G401 (cell line): ENCODE data around the gene MIGA2. TPM values are rescaled to one million over a fixed set of nuclear protein-coding genes. Genes with fewer than 3 reads are reported as not detected.
A peak's percentile ranks its signal among the peaks of the same experiment; 100 is the strongest.
"Not testable (repeated sequence)": the region's sequence is repeated elsewhere in the genome, so short reads cannot be mapped to it uniquely, and the experiment has no call there.

ENCODE experiments used
- DNase-seq: peaks from one replicate; pipeline ENCODE4 v3.0.0-alpha.2; 2015; ENCODE audit warnings: low spot score
- in situ Hi-C: cut with HindIII; loops from 2 replicates; pipeline ENCODE4 v1.10.0; 2016; ENCODE audit warnings: low sequenced_read_pairs, mixed read lengths
- total RNA-seq: library from RNA; depleted of rRNA; stranded (reverse); fragments of >200 nt; shearing (Covaris generic); gene quantifications from 2 replicates; pipeline ENCODE4 v1.2.3, GENCODE V29; 2014; rRNA removed

Gene MIGA2, protein sequence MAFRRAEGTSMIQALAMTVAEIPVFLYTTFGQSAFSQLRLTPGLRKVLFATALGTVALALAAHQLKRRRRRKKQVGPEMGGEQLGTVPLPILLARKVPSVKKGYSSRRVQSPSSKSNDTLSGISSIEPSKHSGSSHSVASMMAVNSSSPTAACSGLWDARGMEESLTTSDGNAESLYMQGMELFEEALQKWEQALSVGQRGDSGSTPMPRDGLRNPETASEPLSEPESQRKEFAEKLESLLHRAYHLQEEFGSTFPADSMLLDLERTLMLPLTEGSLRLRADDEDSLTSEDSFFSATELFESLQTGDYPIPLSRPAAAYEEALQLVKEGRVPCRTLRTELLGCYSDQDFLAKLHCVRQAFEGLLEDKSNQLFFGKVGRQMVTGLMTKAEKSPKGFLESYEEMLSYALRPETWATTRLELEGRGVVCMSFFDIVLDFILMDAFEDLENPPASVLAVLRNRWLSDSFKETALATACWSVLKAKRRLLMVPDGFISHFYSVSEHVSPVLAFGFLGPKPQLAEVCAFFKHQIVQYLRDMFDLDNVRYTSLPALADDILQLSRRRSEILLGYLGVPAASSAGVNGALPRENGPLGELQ
- total RNA-seq, result 7.8 and 20.5 TPM in 2 replicates

DNA sequence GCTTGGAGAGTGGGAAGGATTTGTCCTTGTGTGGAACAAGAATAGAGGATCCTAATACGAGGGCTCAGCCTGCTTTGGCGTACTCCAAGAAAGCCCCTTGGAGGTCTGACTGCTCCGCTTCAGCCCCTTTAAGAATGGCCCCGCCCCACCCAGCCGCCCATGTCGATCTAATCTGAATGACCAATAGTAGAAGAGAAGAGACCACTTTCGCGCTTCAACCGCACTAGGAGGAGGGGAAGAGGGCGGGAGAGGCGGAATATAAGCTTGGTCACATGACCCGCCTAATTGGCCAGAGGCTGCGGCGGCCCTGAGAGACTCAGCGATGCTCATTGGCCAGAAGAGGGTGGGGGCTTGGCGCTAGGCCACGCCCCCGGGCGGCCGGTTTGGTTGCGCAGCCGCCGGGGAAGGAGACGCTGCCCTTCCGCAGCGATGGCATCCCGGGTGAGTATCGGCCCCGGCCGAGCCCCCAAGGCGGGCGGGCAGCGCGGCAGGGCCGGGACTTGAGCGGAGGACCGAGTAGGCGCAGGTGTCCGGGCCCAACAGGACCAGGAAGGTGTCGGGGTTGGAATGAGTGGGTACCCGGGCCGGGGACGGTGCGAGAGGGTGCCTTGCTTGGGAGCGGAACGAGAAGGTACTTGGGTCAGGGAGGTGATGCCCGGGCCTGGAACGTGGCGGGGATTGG is at the start of gene MIGA2:
Gene MIGA2, plus strand, starts transcription at position 386 of the 682 bp plus-strand sequence. CDS start 3,969 bp downstream, outside the sequence.
- peak; percentile 100 for DNase-seq
- in situ Hi-C loops, result no loop called here

DNA sequence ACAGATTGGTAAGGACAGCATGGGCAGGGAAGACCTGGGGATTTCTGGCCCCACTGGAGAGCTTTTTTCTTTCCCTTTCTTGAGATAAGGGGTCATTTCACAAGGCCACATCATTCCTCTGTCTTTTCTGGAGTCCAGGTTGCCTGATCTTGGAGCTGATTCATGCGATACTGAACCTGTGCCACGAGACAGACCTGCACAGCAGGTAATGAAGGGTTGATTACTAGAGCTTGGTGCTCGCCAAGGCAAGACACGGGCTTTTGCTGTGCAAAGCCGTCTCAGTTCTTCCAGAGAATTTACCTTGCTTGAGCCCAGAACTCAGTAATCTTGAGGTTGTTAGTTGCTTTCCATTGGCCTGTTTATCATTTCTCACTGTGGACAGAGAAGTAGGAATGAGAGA is 49.8 kb upstream of the MIGA2 start:
- DNase-seq, result peak; percentile 86
- in situ Hi-C loops, result no loop called here

DNA sequence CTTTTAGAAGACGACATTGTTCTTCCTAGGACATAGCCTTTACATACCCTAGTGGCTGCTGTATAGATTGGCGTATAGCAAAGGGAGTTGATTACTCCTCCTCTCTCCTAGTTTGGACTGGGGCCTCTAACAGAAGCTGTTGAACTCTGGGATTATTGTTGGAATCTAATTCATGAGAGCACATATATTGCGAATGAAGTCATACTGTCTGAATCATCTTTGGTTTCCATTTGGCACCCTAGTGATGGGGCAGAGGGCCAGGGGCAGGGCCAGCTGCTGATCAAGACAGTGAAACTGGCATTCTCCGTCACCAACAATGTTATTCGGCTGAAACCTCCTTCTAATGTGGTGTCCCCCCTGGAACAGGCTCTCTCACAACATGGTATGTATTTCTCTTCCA is 48.6 kb upstream of the MIGA2 start:
- in situ Hi-C loops, result no loop called here
- no peak for DNase-seq

DNA sequence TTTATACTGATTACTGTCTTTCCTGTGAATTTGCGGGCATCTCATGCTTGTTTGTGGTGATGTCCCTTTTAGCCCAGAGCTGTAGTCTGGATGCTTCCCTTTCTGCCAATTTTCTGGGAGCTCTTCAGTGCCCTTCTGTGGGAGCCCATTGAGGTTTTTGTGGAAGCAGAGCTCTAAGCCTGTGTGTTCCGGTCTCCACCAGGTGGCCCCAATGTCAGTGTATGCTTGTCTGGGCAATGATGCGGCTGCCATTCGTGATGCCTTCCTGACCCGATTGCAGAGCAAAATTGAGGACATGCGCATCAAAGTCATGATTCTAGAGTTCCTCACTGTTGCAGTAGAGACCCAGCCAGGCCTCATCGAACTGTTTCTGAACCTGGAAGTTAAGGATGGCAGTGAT is 43.4 kb upstream of the MIGA2 start:
- DNase-seq, result peak; percentile 86
- in situ Hi-C loops, result no loop called here

DNA sequence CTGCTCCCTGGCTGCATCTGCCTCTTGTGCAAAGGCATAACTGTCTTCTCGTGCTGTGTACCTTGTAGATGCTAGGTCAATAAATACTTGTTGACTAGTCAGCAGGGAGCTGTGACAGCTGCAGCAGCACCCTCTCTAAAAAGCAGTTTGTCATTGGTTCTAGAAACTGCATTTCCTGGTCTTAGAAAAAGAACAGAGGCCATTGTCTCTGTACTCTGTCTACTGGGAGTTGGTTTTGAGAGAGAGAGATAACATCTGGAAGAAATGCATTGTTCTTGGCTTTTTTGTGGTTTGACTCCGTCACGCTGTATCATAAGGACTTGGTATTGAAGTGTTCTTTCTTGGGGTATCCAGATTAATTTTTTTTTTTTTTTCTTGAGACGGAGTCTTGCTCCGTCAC is 40.6 kb upstream of the MIGA2 start:
- in situ Hi-C loops, result no loop called here
- no peak for DNase-seq

DNA sequence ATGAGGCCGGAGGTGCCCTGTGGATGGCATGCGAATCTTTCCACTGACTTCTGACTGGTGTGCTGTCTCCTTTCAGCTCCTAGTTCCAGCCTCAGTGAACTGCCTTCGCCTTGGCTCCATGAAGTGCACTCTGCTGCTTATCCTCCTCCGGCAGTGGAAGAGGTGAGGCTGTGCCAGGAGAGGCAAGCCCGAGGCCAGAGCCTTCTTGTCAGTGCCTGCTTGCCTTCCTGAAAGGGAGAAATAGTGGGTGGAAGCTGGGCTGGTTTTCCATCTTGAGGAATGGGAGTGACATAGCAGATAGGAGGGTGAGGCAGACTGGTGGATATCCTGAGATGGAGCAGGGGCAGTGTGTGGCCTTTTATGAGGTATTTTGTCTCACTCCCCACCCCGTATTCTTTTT is 38.0 kb upstream of the MIGA2 start:
- DNase-seq, result no peak
- in situ Hi-C loops, result no loop called here

DNA sequence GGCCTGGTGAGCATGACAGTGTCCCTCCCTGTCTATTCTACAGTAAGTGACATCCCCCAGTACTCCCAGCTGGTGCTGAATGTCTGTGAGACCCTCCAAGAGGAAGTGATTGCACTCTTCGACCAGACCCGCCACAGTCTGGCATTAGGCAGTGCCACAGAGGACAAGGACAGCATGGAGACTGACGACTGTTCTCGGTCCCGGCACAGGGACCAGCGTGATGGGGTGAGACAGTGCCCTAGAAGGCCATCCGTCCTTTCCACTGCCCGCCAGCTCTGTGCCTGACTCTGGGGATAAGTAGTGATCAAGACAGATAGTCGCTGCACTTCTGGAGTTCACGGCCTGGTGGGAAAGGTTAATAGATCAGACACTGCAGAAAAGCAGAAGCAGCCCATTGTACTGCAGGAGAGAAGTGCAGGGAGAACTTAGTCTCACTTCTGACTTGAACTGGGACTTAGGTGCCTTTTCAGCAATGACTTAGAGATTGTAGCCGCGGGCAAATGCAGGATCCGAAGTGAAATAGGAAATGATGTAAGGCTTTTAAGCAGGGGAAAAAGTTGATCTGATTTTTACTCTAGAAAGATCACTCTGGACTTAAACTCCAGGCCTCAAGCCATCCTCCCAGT is 36.7 kb upstream of the MIGA2 start:
- no peak for DNase-seq
- in situ Hi-C loops, result no loop called here

DNA sequence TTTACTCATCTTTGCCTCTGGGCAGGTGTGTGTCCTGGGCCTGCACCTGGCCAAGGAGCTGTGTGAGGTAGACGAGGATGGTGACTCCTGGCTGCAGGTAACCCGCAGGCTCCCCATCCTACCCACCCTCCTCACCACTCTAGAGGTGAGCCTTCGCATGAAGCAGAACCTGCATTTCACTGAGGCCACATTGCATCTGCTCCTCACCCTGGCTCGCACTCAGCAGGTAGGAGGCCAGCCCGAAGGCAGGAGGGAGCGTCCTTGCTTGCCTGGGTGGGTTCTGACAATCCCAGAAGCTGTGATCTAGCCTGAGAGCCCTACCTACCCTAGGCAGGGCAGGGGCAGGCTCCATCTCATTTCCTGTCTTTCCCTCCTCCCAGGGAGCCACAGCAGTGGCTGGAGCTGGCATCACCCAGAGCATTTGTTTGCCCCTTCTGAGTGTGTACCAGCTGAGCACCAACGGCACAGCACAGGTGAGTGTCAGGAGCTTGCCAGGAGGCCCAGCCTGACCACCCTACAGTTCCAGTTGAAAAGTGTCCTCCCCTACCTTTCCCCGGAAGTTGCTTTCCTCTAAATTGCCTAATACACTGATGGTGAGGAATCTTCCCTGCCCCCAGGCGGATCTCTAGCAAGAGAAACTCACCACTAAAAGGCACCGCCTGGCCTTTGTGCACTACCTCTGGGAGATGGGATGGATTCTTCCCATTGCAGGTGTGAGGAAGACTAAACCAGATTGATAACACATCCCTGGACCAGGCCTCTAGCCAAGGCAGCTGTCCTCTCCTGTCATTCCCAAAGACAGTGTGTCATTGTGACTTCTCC is 34.7 kb upstream of the MIGA2 start:
- in situ Hi-C loops, result no loop called here

DNA sequence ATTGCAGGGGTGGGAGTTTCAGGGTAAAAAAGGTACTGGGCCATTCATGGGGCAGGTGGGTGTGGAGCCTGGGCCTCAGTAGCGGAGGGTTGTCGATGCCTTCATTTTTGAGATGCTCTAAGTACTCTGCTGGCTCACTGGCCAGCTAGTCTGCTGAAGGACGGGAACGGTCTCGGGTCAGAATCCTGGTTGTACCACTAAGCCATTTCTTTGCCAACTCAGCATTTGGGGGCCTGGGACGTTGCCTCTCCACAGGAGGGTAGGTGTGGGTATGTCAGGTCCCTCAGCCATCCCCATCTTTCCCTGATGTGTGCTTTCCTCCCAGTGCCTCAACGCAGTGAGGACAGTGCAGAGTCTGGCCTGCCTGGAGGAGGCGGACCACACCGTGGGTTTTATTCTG is 33.4 kb upstream of the MIGA2 start:
- in situ Hi-C loops, result no loop called here
- no peak for DNase-seq

More for the DNA sequence above, 34.7 kb upstream of the MIGA2 start:
- no peak for DNase-seq

DNA sequence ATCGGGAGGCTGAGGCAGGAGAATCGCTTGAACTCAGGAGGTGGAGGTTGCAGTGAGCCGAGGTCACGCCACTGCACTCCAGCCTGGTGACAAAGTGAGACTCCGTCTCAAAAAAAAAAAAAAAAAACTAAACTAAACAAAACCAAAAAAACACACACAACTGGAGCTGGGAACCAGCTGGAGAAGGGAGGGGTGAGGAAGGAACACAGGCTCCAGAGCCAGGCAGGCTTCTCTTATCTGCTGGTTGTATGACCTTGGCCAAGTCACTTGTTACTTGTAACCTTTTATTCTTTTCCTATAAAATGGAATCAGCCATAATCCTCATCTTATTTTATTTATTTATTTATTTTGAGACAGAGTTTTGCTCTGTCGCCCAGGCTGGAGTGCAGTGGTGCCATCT is 32.3 kb upstream of the MIGA2 start:
- DNase-seq, in situ Hi-C loops: not testable (repeated sequence)

DNA sequence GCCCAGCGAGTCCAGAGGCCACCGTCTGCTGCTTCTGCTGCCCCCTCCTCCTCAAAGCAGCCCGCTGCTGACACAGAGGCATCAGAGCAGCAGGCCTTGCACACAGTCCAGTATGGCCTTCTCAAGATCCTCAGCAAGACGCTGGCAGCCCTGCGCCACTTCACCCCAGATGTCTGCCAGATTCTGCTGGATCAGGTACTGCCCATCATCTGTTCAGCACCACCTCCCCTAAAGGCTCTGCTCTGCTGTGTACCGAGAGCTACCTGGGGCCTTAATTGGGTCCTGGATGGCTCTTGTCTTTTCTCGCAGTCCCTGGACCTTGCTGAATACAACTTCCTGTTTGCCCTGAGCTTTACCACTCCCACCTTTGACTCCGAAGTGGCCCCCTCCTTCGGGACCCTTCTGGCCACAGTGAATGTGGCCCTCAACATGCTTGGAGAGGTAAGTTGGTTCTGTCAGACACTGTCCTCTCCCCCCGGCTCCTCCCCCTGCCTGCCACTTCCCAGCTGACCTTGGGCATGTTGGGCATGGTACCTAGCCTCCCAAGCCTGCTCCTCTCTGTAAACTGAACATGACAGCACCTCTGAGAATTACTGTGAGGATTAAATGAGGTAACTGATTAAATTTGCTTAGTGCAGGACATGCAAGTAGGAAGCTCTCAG is 31.0 kb upstream of the MIGA2 start:
- in situ Hi-C loops, result no loop called here

DNA sequence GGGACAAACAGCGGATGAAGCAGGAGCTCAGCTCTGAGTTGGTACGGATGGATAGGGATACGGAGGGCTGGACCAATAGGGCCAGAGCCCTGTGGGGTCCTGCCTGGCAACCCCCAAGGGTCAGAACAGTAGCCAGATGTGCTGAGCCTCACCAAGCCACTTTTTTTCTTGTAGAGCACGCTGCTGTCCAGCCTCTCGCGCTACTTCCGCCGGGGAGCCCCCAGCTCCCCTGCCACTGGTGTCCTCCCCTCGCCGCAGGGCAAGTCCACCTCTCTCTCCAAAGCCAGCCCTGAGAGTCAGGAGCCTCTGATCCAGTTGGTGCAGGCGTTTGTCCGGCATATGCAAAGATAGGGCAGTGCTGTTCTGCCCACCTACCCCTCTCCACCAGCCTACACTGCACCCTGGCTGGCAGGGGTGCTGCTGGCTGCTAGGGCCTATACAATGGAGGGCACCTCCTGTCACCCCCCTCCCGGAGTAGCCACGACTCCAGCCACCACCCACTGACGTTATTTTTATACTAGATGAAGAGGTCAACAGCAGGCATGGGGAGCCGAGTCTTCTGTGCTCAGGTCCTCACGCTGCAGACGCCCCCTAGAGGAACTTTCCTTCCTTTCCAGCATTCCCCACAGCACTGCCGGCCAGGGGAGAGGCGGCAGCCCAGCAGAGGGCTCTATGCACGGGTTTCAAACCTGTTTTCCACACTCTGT is 29.9 kb upstream of the MIGA2 start:
- peak; percentile 91 for DNase-seq
- in situ Hi-C loops, result no loop called here

More for the DNA sequence above, 31.0 kb upstream of the MIGA2 start:
- peak; percentile 13 for DNase-seq

DNA sequence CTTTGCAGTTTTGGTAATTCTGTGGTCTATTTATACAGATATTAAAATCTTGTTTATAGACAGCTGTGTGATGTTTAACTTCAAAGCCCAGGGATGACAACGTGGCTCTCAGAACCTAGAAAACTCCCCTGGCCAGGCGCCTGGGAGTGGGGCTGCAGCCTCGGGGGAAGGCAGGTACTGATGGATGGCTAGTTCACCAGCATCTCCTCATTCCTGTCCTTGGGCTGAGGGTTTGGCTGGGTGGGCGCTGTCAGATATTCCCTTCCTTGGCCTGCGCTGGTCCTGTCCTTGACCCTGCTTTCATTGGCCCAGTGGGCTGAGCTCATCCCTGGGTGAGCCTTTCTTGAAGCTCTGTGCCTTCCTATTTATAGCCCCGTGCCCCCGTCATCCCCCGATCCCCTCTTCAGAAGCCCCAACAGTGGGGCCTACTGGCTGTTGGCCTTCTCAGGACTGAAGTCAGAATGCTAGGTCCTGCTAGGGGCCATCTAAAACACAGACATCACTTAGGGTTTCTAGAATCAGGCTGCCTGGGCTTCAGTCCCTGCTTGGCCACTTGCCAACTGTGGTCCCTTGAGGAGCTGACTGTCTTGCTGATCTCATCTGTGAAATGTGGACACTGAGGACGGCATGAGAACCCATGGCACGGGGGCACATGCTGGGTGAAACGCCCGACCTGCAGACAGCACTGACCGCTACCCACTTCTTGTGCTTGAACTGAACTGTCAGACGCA is 29.2 kb upstream of the MIGA2 start:
- in situ Hi-C loops, result no loop called here
- peak; percentile 47 for DNase-seq

DNA sequence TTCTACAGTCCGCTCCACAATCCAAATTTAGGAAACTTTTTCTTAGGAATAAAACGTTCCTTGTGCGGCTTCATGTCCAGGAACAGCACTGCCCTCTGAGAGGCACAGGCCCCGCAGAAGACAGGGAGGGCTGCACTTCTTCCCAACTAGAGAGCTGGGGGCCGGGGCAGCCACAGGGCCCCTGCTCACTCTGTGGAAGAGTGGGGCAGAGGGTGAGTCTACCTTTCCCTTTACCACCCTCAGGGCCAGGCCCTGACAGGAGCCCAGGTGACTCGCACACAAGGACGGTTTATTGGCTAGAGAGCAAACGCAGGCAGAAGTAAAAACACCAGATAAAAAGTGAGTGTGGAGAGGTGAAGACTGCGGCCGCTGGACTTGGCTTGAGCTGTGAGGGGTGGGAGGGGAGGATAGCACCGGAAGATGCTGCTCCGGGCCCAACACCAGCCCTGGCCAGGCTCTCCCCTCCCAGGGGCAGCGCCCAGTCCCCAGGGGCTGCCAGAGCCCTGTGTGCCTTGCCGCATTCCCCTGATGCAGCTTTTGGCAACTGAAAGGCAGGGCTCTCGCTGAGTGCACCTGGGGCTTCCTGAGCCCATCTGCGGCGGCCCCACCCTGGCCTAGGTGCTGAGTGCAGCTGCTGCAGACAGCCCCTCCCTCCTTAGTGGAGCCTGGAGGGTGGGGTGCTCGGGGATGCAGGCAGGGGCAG is 28.5 kb upstream of the MIGA2 start:
- in situ Hi-C loops, result no loop called here
- DNase-seq, result no peak

DNA sequence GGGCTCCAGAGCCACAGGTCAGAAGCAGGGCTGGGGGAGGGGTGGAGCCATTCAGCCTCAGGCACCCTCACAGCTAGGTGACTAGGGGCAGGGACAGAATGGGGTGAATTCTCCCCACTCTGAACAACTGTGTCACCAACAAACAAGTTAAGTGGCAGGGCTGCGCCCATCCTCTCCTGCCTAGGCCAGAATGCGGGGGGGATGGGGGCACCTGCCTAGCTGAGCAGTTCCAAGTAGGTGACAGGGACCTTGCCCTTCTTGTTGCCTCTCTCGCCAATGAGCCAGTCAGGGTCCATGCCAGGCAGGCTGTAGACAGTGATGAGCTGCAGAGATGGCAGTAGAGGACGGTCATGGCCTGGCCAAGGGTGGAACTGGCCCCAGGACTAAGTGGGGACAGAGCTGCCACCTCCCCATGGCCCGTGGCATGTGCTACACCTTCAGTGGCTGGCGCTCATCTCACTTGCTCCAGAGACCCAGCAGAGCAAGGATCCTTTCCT is 27.9 kb upstream of the MIGA2 start:
- in situ Hi-C loops, result no loop called here
- DNase-seq, result no peak

DNA sequence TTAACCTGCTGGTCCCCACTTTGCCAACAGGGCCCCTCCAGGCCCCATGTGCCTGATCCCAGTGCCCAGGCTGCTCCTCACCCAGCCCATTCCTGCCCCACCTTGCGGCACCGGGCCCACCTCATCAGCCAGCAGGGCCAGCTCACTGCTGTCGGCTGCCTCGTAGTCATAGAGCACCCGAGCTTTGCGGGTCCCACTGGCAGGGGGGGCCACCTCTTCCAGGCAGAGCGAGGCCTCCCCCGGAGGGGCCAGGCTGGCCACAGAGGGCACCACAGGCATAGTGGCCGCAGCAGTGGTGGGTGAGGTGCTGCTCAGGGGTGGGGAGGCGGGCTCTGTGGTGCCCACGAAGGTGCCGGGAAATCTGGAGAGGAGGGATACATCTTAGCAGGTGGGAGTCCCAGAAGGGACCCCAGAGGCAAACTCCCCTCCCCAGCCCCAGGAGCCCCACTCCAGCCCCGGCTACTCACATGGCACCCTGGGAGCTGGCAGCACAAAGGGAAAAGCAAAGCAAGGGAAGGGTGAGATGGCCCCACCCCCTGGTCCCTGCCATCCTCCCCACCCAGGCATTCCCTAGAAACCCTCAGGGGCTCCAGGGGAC is 27.3 kb upstream of the MIGA2 start:
- in situ Hi-C loops, result no loop called here
- DNase-seq, result no peak
